Activated T-helper 1 cell treated with anti-CD3 and anti-CD28 coated beads, Interleukin-2, amount 50 U/mL, for 16 hours (primary cell): ENCODE measurements around the gene PLXNB2.

Source experiments
- DNase-seq, 2 donors: peaks; one replicate each; pipeline ENCODE4 v3.0.0-alpha.2; 2020; ENCODE audit warnings: low read depth in 1 of 2, low spot score in 1 of 2

PLXNB2 gene

DNA sequence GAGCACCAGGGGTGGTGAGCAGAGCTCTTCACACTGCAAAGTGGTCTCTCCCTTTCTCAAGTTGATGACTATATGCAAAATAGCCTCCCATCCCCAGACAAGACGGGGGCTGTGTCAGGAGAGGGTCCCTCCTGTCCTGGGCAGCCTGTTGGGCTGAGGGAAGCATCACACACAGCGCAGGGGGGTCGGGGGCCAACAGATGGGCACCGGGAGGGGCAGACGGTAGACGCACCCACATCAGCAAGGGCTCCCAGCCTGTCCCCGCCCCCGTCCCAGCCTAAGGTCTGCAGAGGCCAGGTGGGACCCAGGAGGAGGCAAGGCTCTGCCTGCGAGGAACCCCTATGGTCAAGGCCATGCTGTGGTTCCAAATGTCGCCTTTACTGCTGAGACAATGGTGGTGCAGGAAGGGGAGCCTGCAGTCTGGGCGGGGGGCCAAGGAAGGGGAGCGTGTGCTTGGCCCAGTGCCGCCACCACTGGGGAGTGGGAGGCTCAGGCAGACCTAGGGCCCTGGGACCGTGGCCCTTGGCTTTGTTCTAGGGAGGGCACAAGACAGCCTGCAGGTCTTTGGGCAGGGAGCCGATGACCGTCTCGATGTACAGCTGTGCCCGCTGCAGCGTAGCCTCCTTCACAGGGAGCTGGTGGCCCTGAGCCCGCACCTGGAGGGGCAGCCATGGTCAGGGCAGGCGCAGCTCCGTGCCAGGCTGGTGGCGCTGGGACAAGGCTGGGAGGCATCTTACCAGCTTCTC lies 4.3 kb upstream of the PLXNB2 start:
- DNase-seq = no peak

GRCh38 chr22:50310949-50311444 lies 3.6 kb upstream of the PLXNB2 start:
- no peak for DNase-seq

DNA sequence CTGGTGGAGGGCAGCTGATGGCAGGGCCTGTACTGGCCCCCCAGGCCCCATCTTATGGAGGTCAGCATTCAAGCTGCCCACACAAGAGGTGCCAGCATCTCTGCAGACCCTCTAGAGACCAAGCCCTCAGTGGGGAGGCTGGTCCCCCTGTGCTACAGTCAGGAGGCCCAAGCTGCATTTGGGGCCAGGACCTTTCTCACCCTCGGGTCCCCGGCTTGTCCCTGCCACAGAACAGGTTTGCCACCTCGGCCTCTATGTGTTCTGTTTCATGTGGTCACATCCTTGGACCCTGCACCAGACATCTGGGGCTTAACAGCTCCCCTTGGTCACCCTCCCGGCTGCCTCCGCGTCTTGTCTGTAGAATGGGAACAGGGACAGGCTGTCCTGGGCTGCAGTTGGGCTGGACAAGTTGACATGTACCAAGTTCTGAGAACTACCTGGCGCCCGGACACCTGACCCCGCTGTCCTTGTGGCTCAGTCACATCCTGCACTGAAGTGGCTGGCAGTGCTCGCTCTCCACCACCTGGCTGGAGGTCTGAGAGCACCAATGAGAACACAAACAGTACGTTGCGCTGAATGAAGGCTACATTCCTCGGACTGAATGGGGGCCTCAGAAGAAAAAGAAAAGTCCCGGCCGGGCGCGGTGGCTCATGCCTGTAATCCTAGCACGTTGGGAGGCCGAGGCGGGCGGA lies 2.7 kb upstream of the PLXNB2 start:
- DNase-seq = no peak

DNA sequence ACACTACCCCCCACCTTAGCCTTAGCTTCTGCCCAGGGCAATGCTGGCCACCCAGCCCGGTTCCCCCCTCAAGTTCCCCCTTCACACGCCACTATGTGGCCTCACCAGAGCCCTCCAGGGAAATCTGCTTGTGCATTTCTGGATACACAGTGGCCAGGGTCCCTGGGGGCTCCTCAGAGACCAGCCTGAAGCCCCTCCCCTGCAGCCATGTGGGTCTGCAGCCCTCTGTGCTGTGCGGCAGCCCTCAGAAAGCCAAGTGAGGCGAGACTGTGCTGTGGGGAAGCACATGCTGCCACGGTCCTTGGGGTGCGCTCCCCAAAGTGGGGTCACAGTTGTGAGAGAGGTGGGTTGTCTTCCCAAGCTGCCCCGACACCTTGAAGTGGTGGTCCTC lies 2.1 kb upstream of the PLXNB2 start:
- no peak for DNase-seq

GRCh38 chr22:50308986-50309600 lies 1.6 kb upstream of the PLXNB2 start:
- DNase-seq = no peak

DNA sequence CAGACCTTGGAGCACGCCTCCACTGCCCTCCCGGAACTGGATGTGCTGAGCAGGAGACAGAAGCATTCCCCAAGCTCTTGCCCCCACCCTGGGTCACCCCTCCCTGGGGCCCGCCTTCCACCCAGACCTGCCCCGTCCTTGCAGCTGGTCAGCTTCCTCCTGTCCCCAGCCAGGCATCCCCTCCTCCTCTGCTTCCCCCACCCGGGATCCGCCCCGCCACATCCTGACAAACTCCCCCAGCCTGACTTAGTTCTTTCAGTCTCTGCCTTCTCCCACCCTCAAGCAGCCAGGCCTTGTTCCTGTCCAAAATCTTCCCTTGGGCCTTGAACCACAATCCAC lies 1.1 kb upstream of the PLXNB2 start:
- no peak for DNase-seq

DNA sequence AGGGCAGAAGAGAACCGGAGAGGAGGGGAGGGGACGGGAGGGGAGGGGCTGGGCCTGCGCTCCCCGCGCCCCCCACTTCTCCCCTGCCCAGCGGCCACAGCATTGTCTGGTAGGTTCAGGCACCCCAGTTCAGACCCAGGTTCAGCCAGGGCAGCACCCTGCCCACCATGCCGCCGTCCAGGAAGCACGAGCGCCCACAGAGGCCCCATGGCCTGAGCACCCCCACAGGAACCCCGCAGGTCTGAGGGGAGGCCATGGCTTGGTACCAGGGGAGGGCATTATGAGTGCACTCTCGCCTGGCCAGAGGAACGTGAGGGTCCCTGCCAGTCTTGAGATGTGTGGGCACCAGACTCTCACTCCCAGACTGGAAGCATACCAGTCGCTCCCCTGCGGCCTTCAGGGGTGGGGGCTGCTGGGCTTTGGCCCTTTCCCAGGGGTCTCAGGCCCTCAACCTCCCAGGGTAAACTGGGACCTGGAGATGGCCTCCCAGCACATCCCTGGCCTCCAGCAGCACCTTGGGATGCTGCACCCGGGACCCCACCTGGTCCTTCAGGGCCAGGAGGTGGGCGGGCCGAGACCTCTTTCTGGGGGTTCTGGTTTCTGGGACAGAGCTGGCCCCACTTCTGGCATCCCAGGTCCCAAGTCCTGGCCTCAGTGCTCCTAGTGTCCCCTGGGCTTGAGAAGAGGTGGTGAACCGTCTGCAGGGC lies 597 bp upstream of the PLXNB2 start:
- DNase-seq = no peak

DNA sequence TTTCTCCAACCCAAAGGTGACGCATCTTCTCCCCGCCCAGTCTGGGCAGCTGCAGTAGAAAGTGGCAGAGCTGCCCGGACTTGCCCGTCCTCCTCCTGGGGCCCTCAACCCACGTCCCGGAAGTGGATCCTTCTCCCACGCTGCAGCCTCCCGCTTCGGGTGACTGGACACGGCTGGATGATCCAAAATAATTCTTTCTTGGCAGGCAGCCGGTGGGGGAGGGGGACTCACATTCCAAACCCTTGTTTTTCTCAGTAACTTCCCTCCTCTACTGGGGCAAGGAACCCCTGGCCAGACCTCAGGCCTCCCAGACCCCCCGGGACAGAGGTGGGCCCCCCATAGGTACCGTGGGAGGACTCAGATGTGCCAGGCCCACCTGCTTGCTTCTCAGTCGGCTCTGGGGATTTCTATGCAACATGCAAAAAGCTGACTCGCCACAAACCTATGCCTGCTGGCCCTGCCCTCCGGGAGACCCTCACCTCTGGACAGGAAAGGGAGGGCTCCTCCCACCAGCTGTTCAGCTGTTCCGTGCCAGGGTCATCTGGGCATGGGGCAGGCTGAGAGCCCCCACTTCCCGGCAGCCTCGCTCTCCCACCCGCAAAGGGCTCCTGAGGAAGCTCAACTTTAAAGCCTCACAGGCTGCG lies 1.4 kb downstream of the PLXNB2 start:
- DNase-seq = no peak

- DNase-seq = no peak
Measured at GRCh38 chr22:50305393-50305922, 2.0 kb downstream of the PLXNB2 start.

- DNase-seq = no peak
Measured at GRCh38 chr22:50304528-50305392, 2.7 kb downstream of the PLXNB2 start.

DNA sequence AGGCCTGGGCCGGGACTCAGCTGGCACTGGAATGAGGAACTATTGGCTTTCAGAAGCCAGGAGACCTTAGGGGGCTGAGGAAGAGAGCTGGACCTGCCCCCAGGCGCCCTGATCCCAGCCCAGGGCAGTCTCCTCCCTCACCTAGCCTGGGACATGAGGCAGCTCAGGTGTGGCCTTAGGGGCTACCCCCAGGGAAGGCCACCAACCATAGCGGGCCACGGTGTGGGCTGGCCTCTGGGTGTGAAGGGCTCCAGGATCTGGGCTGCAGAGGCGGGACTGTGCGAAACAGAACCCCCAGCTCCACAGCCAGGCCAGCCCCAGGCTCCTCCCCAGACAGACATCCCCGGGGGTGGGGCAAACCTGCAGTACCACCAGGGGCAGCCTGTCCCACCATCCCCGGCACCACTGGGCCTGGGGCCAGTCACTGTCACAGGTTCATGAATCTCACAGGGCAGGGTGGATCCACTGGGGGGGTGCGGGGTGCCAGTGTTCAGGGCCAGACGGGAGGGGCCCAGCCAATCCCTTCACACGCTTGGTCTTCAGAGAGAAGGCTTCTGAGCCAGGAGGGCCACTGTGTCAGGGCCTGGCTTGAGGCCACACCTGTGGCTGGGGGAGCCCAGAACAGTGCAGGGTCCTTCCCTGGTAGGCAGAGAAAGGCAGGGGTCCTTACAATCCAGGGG lies 3.5 kb downstream of the PLXNB2 start:
- DNase-seq = no peak

DNA sequence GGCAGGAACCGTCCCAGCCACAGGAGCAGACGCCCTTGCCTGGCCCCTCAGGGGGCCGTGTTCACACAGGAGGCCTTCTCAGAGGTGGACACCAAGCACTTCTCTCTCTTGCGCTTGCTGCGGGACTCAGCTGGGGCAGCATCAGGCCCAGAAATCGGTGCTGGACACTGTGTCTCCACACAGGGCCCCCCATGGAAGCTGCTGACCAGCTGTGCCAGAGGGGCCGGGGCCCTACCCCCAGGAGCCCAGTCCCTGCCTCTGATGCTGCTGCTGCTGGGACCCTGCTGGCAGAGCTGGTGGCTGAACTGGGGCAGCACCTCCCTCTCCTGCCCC lies 4.0 kb downstream of the PLXNB2 start:
- no peak for DNase-seq

DNA sequence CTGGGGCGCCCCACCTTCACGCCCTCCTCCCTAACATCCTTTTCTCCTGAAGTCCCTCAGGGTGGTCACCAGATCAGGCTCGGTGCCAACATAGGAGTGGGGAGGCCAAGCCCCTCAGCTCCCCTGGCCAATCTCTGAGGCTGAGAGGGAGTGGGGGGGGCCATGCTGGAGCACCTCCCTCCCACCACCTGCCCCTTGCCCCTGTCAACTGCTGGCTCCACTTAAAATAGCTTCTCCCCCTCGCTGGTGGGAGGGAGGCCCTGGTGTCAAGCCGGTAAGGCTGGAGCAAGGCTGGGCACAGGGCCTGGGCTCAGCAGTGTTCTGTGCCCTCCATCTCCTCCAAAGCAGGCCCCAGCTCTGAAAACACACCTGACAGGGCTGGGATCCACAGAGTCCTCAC lies 4.9 kb downstream of the PLXNB2 start:
- DNase-seq = no peak

- no peak for DNase-seq
Measured at GRCh38 chr22:50302041-50302541, 5.4 kb downstream of the PLXNB2 start.

DNA sequence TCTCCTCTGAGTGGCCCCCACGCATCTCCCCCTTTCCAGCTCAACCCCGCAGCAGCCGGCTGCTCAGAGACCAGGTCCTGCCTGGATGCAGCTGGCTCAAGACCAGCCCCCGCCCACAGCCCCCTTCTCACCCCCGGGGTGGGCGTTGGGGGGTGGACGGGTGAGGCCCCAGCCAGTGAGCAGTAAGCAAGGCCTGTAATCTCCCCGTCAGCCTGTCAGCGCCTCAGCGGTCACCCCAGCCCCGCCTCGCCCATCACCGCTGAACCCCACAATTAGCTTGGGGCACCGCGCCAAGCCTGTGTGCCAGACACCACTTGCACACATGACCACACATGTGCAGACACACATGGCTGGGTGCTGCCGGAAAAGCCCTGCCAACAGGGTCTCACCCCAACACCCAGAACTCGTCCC lies 5.9 kb downstream of the PLXNB2 start:
- no peak for DNase-seq

DNA sequence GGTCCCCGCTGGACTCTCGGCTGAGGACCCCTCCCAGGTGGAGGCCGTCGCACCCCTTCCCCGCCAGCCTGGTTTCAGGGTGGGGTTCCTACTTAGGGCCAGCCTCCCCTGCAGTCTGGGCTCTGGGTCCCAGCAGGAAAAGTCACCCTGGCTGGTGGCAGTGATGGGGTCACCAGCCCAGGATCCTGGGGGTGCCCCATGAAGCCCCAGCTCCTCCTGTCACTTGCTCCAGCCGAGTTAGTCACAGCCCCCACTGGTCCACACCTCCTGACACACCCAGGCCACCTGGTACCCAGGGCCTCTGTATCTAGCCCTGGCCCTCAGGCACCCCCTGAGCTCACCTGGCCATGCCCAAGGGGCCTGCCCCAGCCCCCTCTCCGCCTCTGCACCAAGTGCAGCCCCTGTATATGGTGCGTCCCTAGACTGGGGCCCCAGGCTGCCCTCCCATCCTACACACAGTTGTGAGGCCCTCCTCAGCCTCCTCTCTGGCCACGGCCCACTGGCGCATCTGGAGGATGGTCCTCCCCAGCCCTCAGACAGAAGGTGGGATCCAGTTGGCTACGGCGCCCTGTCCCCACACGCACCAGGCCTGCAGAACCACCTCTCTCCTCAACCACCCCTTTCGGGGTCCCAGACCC lies 6.7 kb downstream of the PLXNB2 start:
- no peak for DNase-seq

GRCh38 chr22:50299785-50300619 lies 7.4 kb downstream of the PLXNB2 start:
- DNase-seq = no peak
